RKO (cell line): ENCODE measurements around the gene NDST1.
"Not testable (repeated sequence)": the region's sequence is repeated elsewhere in the genome, so short reads cannot be mapped to it uniquely, and the experiment has no call there.

Experiments
- DNase-seq: peaks from one replicate; pipeline ENCODE4 v3.0.0-alpha.2; 2016; ENCODE audit warnings: low spot score

The NDST1 gene

GRCh38 chr5:150508828-150509227 lies 897 bp downstream of the NDST1 start:
- DNase-seq, result no peak

- DNase-seq, result no peak
These were observed 2.1 kb downstream of the NDST1 start for GRCh38 chr5:150509992-150510391.

- DNase-seq, result no peak
These were observed 2.7 kb downstream of the NDST1 start for GRCh38 chr5:150510460-150511263.

- no peak for DNase-seq
These were observed 3.8 kb downstream of the NDST1 start for GRCh38 chr5:150511578-150512367.

GRCh38 chr5:150512368-150512747 lies 4.4 kb downstream of the NDST1 start:
- DNase-seq, result no peak

- DNase-seq, result no peak
These were observed 5.7 kb downstream of the NDST1 start for GRCh38 chr5:150513375-150514309.

GRCh38 chr5:150514708-150515211 lies 6.8 kb downstream of the NDST1 start:
- DNase-seq, result no peak

GRCh38 chr5:150515446-150515845 lies 7.5 kb downstream of the NDST1 start:
- no peak for DNase-seq

- no peak for DNase-seq
These were observed 8.1 kb downstream of the NDST1 start for GRCh38 chr5:150516011-150516410.

- DNase-seq, result no peak
These were observed 9.6 kb downstream of the NDST1 start for GRCh38 chr5:150517272-150518152.

- DNase-seq, result not testable (repeated sequence)
These were observed 11.0 kb downstream of the NDST1 start for GRCh38 chr5:150518712-150519559.

GRCh38 chr5:150519560-150519945 lies 11.6 kb downstream of the NDST1 start:
- no peak for DNase-seq

- no peak for DNase-seq
These were observed 12.0 kb downstream of the NDST1 start for GRCh38 chr5:150519978-150520377.

- no peak for DNase-seq
These were observed 13.0 kb downstream of the NDST1 start for GRCh38 chr5:150520747-150521521.

- no peak for DNase-seq
These were observed 13.5 kb downstream of the NDST1 start for GRCh38 chr5:150521522-150521817.

- DNase-seq, result no peak
These were observed 14.1 kb downstream of the NDST1 start for GRCh38 chr5:150521939-150522503.

GRCh38 chr5:150522504-150523414 lies 14.8 kb downstream of the NDST1 start:
- no peak for DNase-seq
